IMR-90 (cell line): Measurements from ENCODE around the gene ORAI3. TPM values are rescaled to one million over a fixed set of nuclear protein-coding genes. Genes with fewer than 3 reads are reported as not detected.

Source experiments
- ATAC-seq: fragments of 200-7000 bp; cut with Tn5 transposase; 2 replicates; pipeline ENCODE4 v1.9.1; 2020; ENCODE audit warnings: low read depth, mild to moderate bottlenecking, moderate library complexity
- BruUV-seq: library from RNA; stranded (reverse); fragments of 400-500 nt; replicated peaks from 2 replicates; lab custom pipeline; 2021; lab: Mats Ljungman, UMichigan
- CTCF ChIA-PET: fragments of 300-600 bp; formaldehyde crosslinking; extraction: SDS; loops from one replicate; lab custom pipeline; 2021; ENCODE audit warnings: antibody characterized with exemption; lab: Yijun Ruan, JAX
- POLR2A ChIA-PET: fragments of 300-600 bp; sonication (Branson Sonifier 250); formaldehyde crosslinking; loops from one replicate; lab custom pipeline; 2022; ENCODE audit warnings: antibody characterized with exemption; ENCODE audit not compliant: unreplicated experiment; lab: Charles Lee
- DNase-seq: peaks from one replicate; pipeline ENCODE4 v3.0.0; 2013
- H2AFZ ChIP-seq: replicated peaks from 2 replicates; pipeline ENCODE3; 2013; ENCODE audit warnings: low read length, mild to moderate bottlenecking; ENCODE audit not compliant: poor library complexity
- H2AK5ac ChIP-seq: 2 replicates; pipeline ENCODE4 v1.6.1; 2013; ENCODE audit warnings: low read depth, low read length, inconsistent platforms
- H2AK9ac ChIP-seq: replicated peaks from 2 replicates; pipeline ENCODE3; 2013; ENCODE audit warnings: mild to moderate bottlenecking, low read depth, low read length, moderate library complexity; ENCODE audit not compliant: poor library complexity
- H2BK120ac ChIP-seq: 2 replicates; pipeline ENCODE4 v1.6.1; 2013; ENCODE audit warnings: low read depth, low read length, inconsistent platforms
- H2BK15ac ChIP-seq: 3 replicates; pipeline ENCODE4 v1.6.1; 2013; ENCODE audit warnings: low read depth, low read length, inconsistent platforms
- H2BK20ac ChIP-seq: 2 replicates; pipeline ENCODE4 v1.6.1; 2013; ENCODE audit warnings: low read depth, mild to moderate bottlenecking, inconsistent platforms, low read length, moderate library complexity
- H2BK5ac ChIP-seq: 2 replicates; pipeline ENCODE4 v1.6.1; 2013; ENCODE audit warnings: mild to moderate bottlenecking, low read depth, low read length, inconsistent platforms; ENCODE audit not compliant: poor library complexity, severe bottlenecking
- H3K14ac ChIP-seq: replicated peaks from 2 replicates; pipeline ENCODE4 v1.6.1; 2013; ENCODE audit warnings: low read depth, low read length, inconsistent platforms
- H3K18ac ChIP-seq: 2 replicates; pipeline ENCODE4 v1.6.1; 2013; ENCODE audit warnings: low read depth, low read length, control low read depth
- H3K23ac ChIP-seq: 2 replicates; pipeline ENCODE4 v1.6.1; 2013; ENCODE audit warnings: low read depth, low read length, inconsistent platforms
- H3K27ac ChIP-seq: 2 replicates; pipeline ENCODE4 v1.5.1; 2013; ENCODE audit warnings: mild to moderate bottlenecking, control low read depth, low read length; ENCODE audit not compliant: insufficient read depth
- H3K27me3 ChIP-seq: 2 replicates; pipeline ENCODE4 v1.6.1; 2013; ENCODE audit warnings: low read length; ENCODE audit not compliant: control insufficient read depth, insufficient read depth
- H3K36me3 ChIP-seq: 2 replicates; pipeline ENCODE4 v1.6.1; 2013; ENCODE audit warnings: low read length, mixed read lengths; ENCODE audit not compliant: control insufficient read depth, insufficient read depth
- H3K4ac ChIP-seq: 2 replicates; pipeline ENCODE4 v1.6.1; 2013; ENCODE audit warnings: low read depth, low read length, inconsistent platforms
- H3K4me1 ChIP-seq: 2 replicates; pipeline ENCODE4 v1.6.1; 2013; ENCODE audit warnings: low read length, mixed read lengths; ENCODE audit not compliant: control insufficient read depth, insufficient read depth
- H3K4me2 ChIP-seq: 2 replicates; pipeline ENCODE4 v1.6.1; 2013; ENCODE audit warnings: low read depth, mild to moderate bottlenecking, control low read depth, low read length, moderate library complexity
- H3K4me3 ChIP-seq: 2 replicates; pipeline ENCODE4 v1.5.1; 2013; ENCODE audit warnings: low read depth, mild to moderate bottlenecking, control low read depth, low read length, moderate library complexity; ENCODE audit not compliant: insufficient read depth
- H3K56ac ChIP-seq: 2 replicates; pipeline ENCODE4 v1.6.1; 2013; ENCODE audit warnings: low read length, inconsistent platforms; ENCODE audit not compliant: insufficient read depth; ENCODE audit errors: extremely low read depth
- H3K79me1 ChIP-seq, 2 experiments: 2 replicates each; pipeline ENCODE4 v1.6.1; 2013; ENCODE audit warnings: low read length in 2 of 2, inconsistent platforms in 1 of 2, low read depth in 1 of 2
- H3K9ac ChIP-seq: 2 replicates; pipeline ENCODE4 v1.6.1; 2013; ENCODE audit warnings: low read depth, low read length, control low read depth
- H3K9me1 ChIP-seq: 2 replicates; pipeline ENCODE4 v1.6.1; 2013; ENCODE audit warnings: low read length, inconsistent platforms; ENCODE audit not compliant: insufficient read depth
- H3K9me3 ChIP-seq: 2 replicates; pipeline ENCODE4 v1.6.1; 2013; ENCODE audit warnings: low read length; ENCODE audit not compliant: control insufficient read depth, insufficient read depth
- H4K20me1 ChIP-seq: 2 replicates; pipeline ENCODE4 v1.6.1; 2013; ENCODE audit warnings: low read length, inconsistent platforms; ENCODE audit not compliant: insufficient read depth
- H4K5ac ChIP-seq: 2 replicates; pipeline ENCODE4 v1.6.1; 2013; ENCODE audit warnings: mild to moderate bottlenecking, low read depth, low read length, control low read depth
- H4K8ac ChIP-seq, 2 experiments: 2 replicates each; pipeline ENCODE4 v1.6.1; 2013; ENCODE audit warnings: low read depth in 2 of 2, low read length in 2 of 2, control low read depth in 1 of 2, inconsistent platforms in 1 of 2
- H4K91ac ChIP-seq: 2 replicates; pipeline ENCODE4 v1.6.1; 2013; ENCODE audit warnings: low read depth, low read length, inconsistent platforms; ENCODE audit not compliant: insufficient read depth
- RCOR1 ChIP-seq: IDR thresholded peaks from 2 replicates; pipeline ENCODE4 v1.6.1; 2012; ENCODE audit warnings: mild to moderate bottlenecking, low read length, improper control_type of control experiment; ENCODE audit not compliant: insufficient replicate concordance
- dilution Hi-C: fragments of 300-500 bp; cut with HindIII; formaldehyde crosslinking; loops from one replicate; pipeline ENCODE4 v1.14.3; 2018; ENCODE audit warnings: low sequenced_read_pairs; ENCODE audit not compliant: unreplicated experiment
- in situ Hi-C: fragments of 300-500 bp; cut with MboI; formaldehyde crosslinking; loops from 3 replicates; pipeline ENCODE4 v1.14.3; 2019; ENCODE audit warnings: low sequenced_read_pairs, inconsistent platforms, mixed read lengths
- intact Hi-C: fragments of 100-400 bp; cut with micrococcal nuclease; formaldehyde crosslinking; loops from 2 replicates; pipeline ENCODE4 v1.10.0; 2022
- polyA plus RNA-seq, 3 experiments: library from polyadenylated mRNA; depleted of rRNA; stranded (reverse); fragments of >200 nt; gene quantifications; 2 replicates each; pipeline ENCODE4 v1.2.3, GENCODE V29; 2012; ENCODE audit warnings: low replicate concordance in 1 of 3
- total RNA-seq: library from RNA; depleted of rRNA; stranded (reverse); fragments of >200 nt; gene quantifications from 2 replicates; pipeline ENCODE4 v1.2.3, GENCODE V29; 2012
- TF ChIP-seq, protein P1 (sequence below): fragments of 150-350 bp; IDR thresholded peaks from 2 replicates; pipeline ENCODE4 v1.6.1; 2016; ENCODE audit warnings: low read depth, mild to moderate bottlenecking, low read length, moderate library complexity, borderline replicate concordance

ORAI3 gene
- total and polyA plus RNA-seq, 2 of the 4 experiments (the other 2 are of a cell fraction) = 6.8 to 16.9 TPM

DNA sequence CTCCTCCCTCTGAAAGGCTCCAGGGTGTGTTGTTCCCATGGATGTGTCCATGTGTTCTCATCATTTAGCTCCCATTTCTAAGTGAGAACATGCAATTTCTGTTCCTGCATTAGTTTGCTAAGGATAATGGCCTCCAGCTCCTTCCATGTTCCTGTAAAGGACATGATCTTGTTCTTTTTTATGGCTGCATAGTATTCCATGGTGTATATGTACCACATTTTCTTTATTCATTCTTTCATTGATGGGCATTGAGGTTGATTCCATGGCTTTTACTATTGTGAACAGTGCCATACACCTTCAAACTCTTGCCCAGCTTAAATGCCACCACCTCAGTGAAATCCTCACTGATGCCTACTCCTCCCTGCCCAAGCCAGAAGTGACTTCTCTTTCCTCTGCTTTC, 4.5 kb upstream of the ORAI3 start:
- Histone ChIP-seq H3K27me3 (no peaks in the 10 kb centered on the region), H3K4me1 (peaks cover 6% of the 10 kb centered on the region), H4K91ac (no peak overlapping the region), H3K23ac (no peak overlapping the region), H3K14ac (no peak overlapping the region), H2AK9ac (no peak overlapping the region), H3K56ac (no peak overlapping the region), H3K9me1 (no peaks in the 10 kb centered on the region), H3K18ac (no peak overlapping the region), H2AFZ (no peak overlapping the region), H3K9ac (no peak overlapping the region), H3K79me1 (peaks cover 21 to 36% of the 10 kb centered on the region in 2 experiments; a peak in 3 of 4 replicates), H3K36me3 (peaks cover 35% of the 10 kb centered on the region), H4K8ac (no peak overlapping the region), H2BK15ac (no peak overlapping the region), H3K4ac (no peak overlapping the region), H2BK20ac (no peak overlapping the region), H4K5ac (no peak overlapping the region), H2BK120ac (no peak overlapping the region), H3K27ac (no peak overlapping the region), H3K4me2 (no peak overlapping the region), H2BK5ac (no peak overlapping the region), H3K9me3 (no peaks in the 10 kb centered on the region), H2AK5ac (no peak overlapping the region), H3K4me3 (no peak overlapping the region), H4K20me1 (peaks cover 9% of the 10 kb centered on the region)
- BruUV-seq = no TSS peak
- ChIA-PET POLR2A (interaction anchor here (0.6 kb wide), 1 partner anchor 46 kb away, joined by 4 read pairs; no protein-coding TSS in a partner anchor), CTCF (interaction anchor here (0.8 kb wide), 1 partner anchor 198 kb away, joined by 3 read pairs; no protein-coding TSS in a partner anchor)
- intact Hi-C loops = no loop called here
- ATAC-seq = no peak
- TF ChIP-seq, protein P1, sequence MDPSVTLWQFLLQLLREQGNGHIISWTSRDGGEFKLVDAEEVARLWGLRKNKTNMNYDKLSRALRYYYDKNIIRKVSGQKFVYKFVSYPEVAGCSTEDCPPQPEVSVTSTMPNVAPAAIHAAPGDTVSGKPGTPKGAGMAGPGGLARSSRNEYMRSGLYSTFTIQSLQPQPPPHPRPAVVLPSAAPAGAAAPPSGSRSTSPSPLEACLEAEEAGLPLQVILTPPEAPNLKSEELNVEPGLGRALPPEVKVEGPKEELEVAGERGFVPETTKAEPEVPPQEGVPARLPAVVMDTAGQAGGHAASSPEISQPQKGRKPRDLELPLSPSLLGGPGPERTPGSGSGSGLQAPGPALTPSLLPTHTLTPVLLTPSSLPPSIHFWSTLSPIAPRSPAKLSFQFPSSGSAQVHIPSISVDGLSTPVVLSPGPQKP = no peak
- no peak for TF ChIP-seq RCOR1
- in situ Hi-C loops = no loop called here
- dilution Hi-C loops = no loop called here
- no peak for DNase-seq
